ENCODE data around the gene GPR35. TPM values are rescaled to one million over a fixed set of nuclear protein-coding genes. Genes with fewer than 3 reads are reported as not detected.

GPR35 gene
- total RNA-seq, 1 donor from 2014 or later: 0.53 TPM

GRCh38 chr2:240588669-240589068 is 36.6 kb upstream of the GPR35 start:
- ATAC-seq (no peak), DNase-seq (ENCODE audit: low spot score) (no peak)

GRCh38 chr2:240589375-240589774 is 35.9 kb upstream of the GPR35 start:
- DNase-seq (ENCODE audit: low spot score): no peak
- no peak for ATAC-seq

- peak; percentile 32 for ATAC-seq
Observed at GRCh38 chr2:240589850-240590525, 35.3 kb upstream of the GPR35 start.

GRCh38 chr2:240590681-240591111 is 34.6 kb upstream of the GPR35 start:
- no peak for ATAC-seq
- DNase-seq (ENCODE audit: low spot score): no peak

More at GRCh38 chr2:240589850-240590525, 35.3 kb upstream of the GPR35 start:
- no peak for DNase-seq (ENCODE audit: low spot score)

GRCh38 chr2:240591226-240591625 is 34.1 kb upstream of the GPR35 start:
- no peak for DNase-seq (ENCODE audit: low spot score)
- ATAC-seq: no peak

GRCh38 chr2:240591784-240592183 is 33.5 kb upstream of the GPR35 start:
- no peak for DNase-seq (ENCODE audit: low spot score)

GRCh38 chr2:240593026-240593702 is 32.1 kb upstream of the GPR35 start:
- DNase-seq (ENCODE audit: low spot score) (peak; percentile 50), ATAC-seq (no peak)

More at GRCh38 chr2:240591784-240592183, 33.5 kb upstream of the GPR35 start:
- no peak for ATAC-seq

- DNase-seq (ENCODE audit: low spot score) (peak; percentile 44), ATAC-seq (no peak)
Observed at GRCh38 chr2:240593703-240594451, 31.4 kb upstream of the GPR35 start.

GRCh38 chr2:240594511-240595380 is 30.5 kb upstream of the GPR35 start:
- peak; percentile 45 for DNase-seq (ENCODE audit: low spot score)

GRCh38 chr2:240595381-240596079 is 29.8 kb upstream of the GPR35 start:
- peak; percentile 47 for DNase-seq (ENCODE audit: low spot score)
- peak; percentile 31 for ATAC-seq

More at GRCh38 chr2:240594511-240595380, 30.5 kb upstream of the GPR35 start:
- no peak for ATAC-seq

- ATAC-seq (peak; percentile 15), DNase-seq (ENCODE audit: low spot score) (peak; percentile 51)
Observed at GRCh38 chr2:240596080-240596460, 29.2 kb upstream of the GPR35 start.

GRCh38 chr2:240596491-240596931 is 28.8 kb upstream of the GPR35 start:
- DNase-seq (ENCODE audit: low spot score) (peak; percentile 90), ATAC-seq (peak; percentile 82)

- DNase-seq (ENCODE audit: low spot score) (peak; percentile 44), ATAC-seq (no peak)
Observed at GRCh38 chr2:240597054-240597418, 28.2 kb upstream of the GPR35 start.

- peak; percentile 43 for DNase-seq (ENCODE audit: low spot score)
- ATAC-seq: no peak
Observed at GRCh38 chr2:240597419-240598181, 27.7 kb upstream of the GPR35 start.

GRCh38 chr2:240598311-240598911 is 26.9 kb upstream of the GPR35 start:
- peak; percentile 42 for DNase-seq (ENCODE audit: low spot score)
- no peak for ATAC-seq

GRCh38 chr2:240599141-240599583 is 26.1 kb upstream of the GPR35 start:
- DNase-seq (ENCODE audit: low spot score): peak; percentile 33
- ATAC-seq: no peak

GRCh38 chr2:240600451-240600961 is 24.8 kb upstream of the GPR35 start:
- ATAC-seq (no peak), DNase-seq (ENCODE audit: low spot score) (peak; percentile 39)

GRCh38 chr2:240601061-240601830 is 24.0 kb upstream of the GPR35 start:
- no peak for ATAC-seq

More at GRCh38 chr2:240601061-240601830, 24.0 kb upstream of the GPR35 start:
- no peak for DNase-seq (ENCODE audit: low spot score)

All from left lobe of liver (tissue), 2 donors.